A673 (cell line): ENCODE results near the gene PRKAR2B. TPM values are rescaled to one million over a fixed set of nuclear protein-coding genes. Genes with fewer than 3 reads are reported as not detected.

Experiments used
- BruUV-seq: library from RNA; stranded (reverse); fragments of 400-500 nt; replicated peaks from 2 replicates; lab custom pipeline; 2021; lab: Mats Ljungman, UMichigan
- CTCF ChIA-PET: fragments of 300-600 bp; sonication (Branson Sonifier 250); formaldehyde crosslinking; loops from one replicate; lab custom pipeline; 2022; ENCODE audit warnings: antibody characterized with exemption; lab: Charles Lee
- POLR2A ChIA-PET: fragments of 300-600 bp; sonication (Branson Sonifier 250); formaldehyde crosslinking; loops from one replicate; lab custom pipeline; 2022; ENCODE audit warnings: antibody characterized with exemption; ENCODE audit not compliant: low non-redundant PET; lab: Charles Lee
- DNase-seq: peaks from one replicate; pipeline ENCODE4 v3.0.0-alpha.2; 2015; ENCODE audit warnings: low spot score
- H3K27ac ChIP-seq: fragments of 200-600 bp; sonication (generic); 2 replicates; pipeline ENCODE4 v1.5.1; 2016; ENCODE audit warnings: mixed run types, low read depth, mild to moderate bottlenecking, mixed read lengths, antibody characterized with exemption, low read length; ENCODE audit not compliant: poor library complexity, severe bottlenecking
- H3K27me3 ChIP-seq: fragments of 200-600 bp; sonication (generic); replicated peaks from 2 replicates; pipeline ENCODE4 v1.6.1; 2017; ENCODE audit warnings: mixed run types, low read depth, mild to moderate bottlenecking, mixed read lengths, antibody characterized with exemption, low read length; ENCODE audit not compliant: insufficient read depth, poor library complexity
- H3K36me3 ChIP-seq: fragments of 200-600 bp; sonication (generic); 2 replicates; pipeline ENCODE4 v1.6.1; 2016; ENCODE audit warnings: mixed run types, mild to moderate bottlenecking, mixed read lengths, antibody characterized with exemption, low read length; ENCODE audit not compliant: insufficient read depth, poor library complexity, severe bottlenecking
- H3K4me1 ChIP-seq: fragments of 200-600 bp; sonication (generic); 2 replicates; pipeline ENCODE4 v1.6.1; 2017; ENCODE audit warnings: mixed run types, mild to moderate bottlenecking, mixed read lengths, antibody characterized with exemption, low read length; ENCODE audit not compliant: insufficient read depth, poor library complexity, severe bottlenecking
- H3K4me3 ChIP-seq: fragments of 200-600 bp; sonication (generic); 2 replicates; pipeline ENCODE4 v1.5.1; 2016; ENCODE audit warnings: low read depth, mixed run types, mild to moderate bottlenecking, mixed read lengths, low read length; ENCODE audit not compliant: poor library complexity, severe bottlenecking
- H3K9me3 ChIP-seq: fragments of 200-600 bp; sonication (generic); 2 replicates; pipeline ENCODE4 v1.6.1; 2016; ENCODE audit warnings: mixed run types, low read depth, mild to moderate bottlenecking, mixed read lengths, antibody characterized with exemption, low read length; ENCODE audit not compliant: poor library complexity, severe bottlenecking
- CTCF ChIP-seq: fragments of 300-800, 200-600 bp; sonication (generic); conservative IDR thresholded peaks from 2 replicates; pipeline ENCODE4 v1.5.1; 2017; ENCODE audit warnings: low read depth, mild to moderate bottlenecking, antibody characterized with exemption, low read length, moderate library complexity, mixed read lengths
- EZH2 ChIP-seq: fragments of 200-600 bp; sonication (generic); IDR thresholded peaks from 2 replicates; pipeline ENCODE4 v1.6.1; 2017; ENCODE audit warnings: borderline replicate concordance, low read depth, mild to moderate bottlenecking, mixed read lengths, antibody characterized with exemption, low read length; ENCODE audit not compliant: poor library complexity, severe bottlenecking
- intact Hi-C: fragments of 100-400 bp; cut with micrococcal nuclease; formaldehyde crosslinking; loops from one replicate; pipeline ENCODE4 v1.10.0; 2022; ENCODE audit not compliant: unreplicated experiment
- total RNA-seq: library from RNA; stranded (reverse); gene quantifications from 2 replicates; pipeline ENCODE4 v1.2.3, GENCODE V29; 2021

PRKAR2B gene
- total RNA-seq, 1 experiment from 2014 or later, result 4.8 TPM

GRCh38 chr7:107043921-107044346 lies 571 bp upstream of the PRKAR2B start:
- Histone ChIP-seq H3K4me1 (peaks cover 29% of the 10 kb centered on the region), H3K36me3 (no peaks in the 10 kb centered on the region), H3K27me3 (no peaks in the 10 kb centered on the region), H3K4me3 (peak overlapping the region; percentile 73), H3K27ac (no peak overlapping the region), H3K9me3 (no peaks in the 10 kb centered on the region)
- DNase-seq, result no peak
- no peak for TF ChIP-seq CTCF
- no peak for TF ChIP-seq EZH2
- ChIA-PET CTCF (no interaction called here), POLR2A (no interaction called here)
- intact Hi-C loops, result no loop called here
- BruUV-seq, result no TSS peak

GRCh38 chr7:107045195-107045960 lies 873 bp downstream of the PRKAR2B start:
- TF ChIP-seq EZH2 (no peak), CTCF (no peak)
- peaks cover 20% of the 10 kb centered on the region for H3K4me1 ChIP-seq
- POLR2A ChIA-PET, result no interaction called here
- no peaks in the 10 kb centered on the region for H3K27me3 ChIP-seq
- H3K36me3 ChIP-seq, result no peaks in the 10 kb centered on the region
- peak overlapping the region; percentile 73 for H3K4me3 ChIP-seq
- peak; percentile 56 for DNase-seq
- H3K9me3 ChIP-seq, result no peaks in the 10 kb centered on the region
- no TSS peak for BruUV-seq
- intact Hi-C loops, result no loop called here
- CTCF ChIA-PET, result no interaction called here
- no peak overlapping the region for H3K27ac ChIP-seq

DNA sequence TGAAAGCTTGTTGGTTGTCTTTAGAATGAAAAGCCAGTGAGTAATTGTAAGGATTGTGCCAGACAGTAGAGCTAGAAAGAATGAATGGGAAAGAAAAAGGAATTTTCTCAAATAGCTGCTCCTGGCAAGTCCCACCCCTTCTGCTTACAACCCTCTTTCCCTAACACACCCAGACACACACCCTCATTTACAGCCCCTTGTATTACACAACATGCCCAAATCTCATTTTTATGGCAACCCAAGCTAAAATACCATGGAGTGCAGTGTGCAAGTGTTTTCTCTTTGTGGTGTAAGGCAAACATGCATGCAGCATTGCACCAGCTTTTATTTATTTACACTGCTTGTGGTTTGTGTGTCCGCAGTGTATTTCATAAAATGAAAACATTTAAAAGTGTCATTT lies 1.5 kb downstream of the PRKAR2B start:
- intact Hi-C loops, result no loop called here
- no peak for DNase-seq
- Histone ChIP-seq H3K4me3 (peak overlapping the region; percentile 73), H3K27ac (no peak overlapping the region), H3K36me3 (no peaks in the 10 kb centered on the region), H3K9me3 (no peaks in the 10 kb centered on the region), H3K4me1 (peaks cover 20% of the 10 kb centered on the region), H3K27me3 (no peaks in the 10 kb centered on the region)
- POLR2A ChIA-PET, result no interaction called here
- CTCF ChIA-PET, result no interaction called here
- BruUV-seq, result no TSS peak
- TF ChIP-seq EZH2, result no peak
- TF ChIP-seq CTCF, result no peak
